Upper lobe of right lung (tissue), 1 donor: Measurements from ENCODE around the gene QSER1. TPM values are rescaled to one million over a fixed set of nuclear protein-coding genes. Genes with fewer than 3 reads are reported as not detected.

Source experiments
- ATAC-seq: fragments of 200-7000 bp; cut with Tn5 transposase; one replicate; pipeline ENCODE4 v1.9.1; 2020; ENCODE audit warnings: mild to moderate bottlenecking, moderate library complexity
- DNase-seq: peaks from one replicate; pipeline ENCODE4 v3.0.0-alpha.2; 2020
- H3K27ac ChIP-seq: fragments of 200-600 bp; one replicate; pipeline ENCODE4 v1.8.0; 2022
- H3K27me3 ChIP-seq: fragments of 200-600 bp; one replicate; pipeline ENCODE4 v1.8.0; 2022; ENCODE audit warnings: mild to moderate bottlenecking
- H3K36me3 ChIP-seq: fragments of 200-600 bp; one replicate; pipeline ENCODE4 v1.8.0; 2022
- H3K4me1 ChIP-seq: fragments of 200-600 bp; one replicate; pipeline ENCODE4 v1.8.0; 2022
- H3K4me3 ChIP-seq: fragments of 200-600 bp; one replicate; pipeline ENCODE4 v1.8.0; 2022; ENCODE audit warnings: mild to moderate bottlenecking
- H3K9me3 ChIP-seq: fragments of 200-600 bp; one replicate; pipeline ENCODE4 v1.8.0; 2022
- intact Hi-C: fragments of 100-400 bp; cut with DNase I; formaldehyde crosslinking; loops from one replicate; pipeline ENCODE4 v1.11.0; 2022
- total RNA-seq: library from RNA; stranded (reverse); fragmentation: NEBNext Ultra II Directional; extraction: Animal tissue kit (Norgen Biotek cat#: 25700); gene quantifications from one replicate; pipeline ENCODE4 v1.2.1, GENCODE V29; 2021
- TF ChIP-seq, protein P1 (sequence below): fragments of 200-600 bp; IDR thresholded peaks from one replicate; pipeline ENCODE4 v1.8.0; 2022; ENCODE audit warnings: antibody characterized with exemption
- donor health status: DM: no; HTN: yes; CAD: no; lungs with severe emphysema.

QSER1 gene
- total RNA-seq, 1 donor from 2014 or later = 26.3 TPM

DNA sequence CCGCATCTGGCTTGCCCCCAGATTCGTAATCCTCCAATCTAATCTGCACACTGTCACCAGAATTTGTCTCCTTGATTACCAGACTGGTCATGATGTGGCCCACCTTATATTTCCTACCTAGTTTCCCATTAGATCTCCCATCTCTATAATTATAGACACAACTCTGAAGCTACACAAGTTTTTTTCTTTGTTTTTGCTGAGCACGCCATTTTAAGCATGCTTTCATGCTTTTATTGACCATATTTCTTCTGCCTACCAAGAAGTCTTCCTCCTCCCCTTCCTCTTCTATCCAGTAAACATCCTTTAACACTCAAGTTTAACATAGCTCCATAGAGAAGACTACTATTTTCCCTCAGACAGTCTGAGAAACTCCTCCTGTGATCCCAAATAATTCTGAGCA, 98.8 kb downstream of the QSER1 start:
- H3K27ac ChIP-seq = no peak overlapping the region
- no peak for ATAC-seq

DNA sequence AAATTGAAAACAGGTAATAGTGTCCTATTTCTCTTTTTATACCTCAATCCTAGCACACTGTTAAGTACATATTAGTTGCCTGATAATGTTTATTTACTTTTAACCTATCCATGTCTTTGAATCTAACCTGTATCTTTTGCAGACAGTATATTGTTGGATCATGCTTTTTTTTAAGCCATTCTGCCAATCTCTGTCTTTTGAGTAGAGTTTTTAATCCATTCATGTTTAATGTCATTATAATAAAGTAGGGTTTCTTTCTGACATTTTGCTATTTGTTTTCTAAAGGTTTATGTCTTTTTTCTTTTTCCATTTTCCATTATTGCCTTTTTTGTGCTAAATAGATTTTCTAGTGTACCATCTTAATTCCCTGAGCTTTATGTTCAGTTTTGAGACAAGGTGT, 99.3 kb downstream of the QSER1 start:
- ATAC-seq = no peak
- H3K27ac ChIP-seq = no peak overlapping the region
- H3K4me3 ChIP-seq = no peak overlapping the region
- no peaks in the 10 kb centered on the region for H3K27me3 ChIP-seq
- H3K9me3 ChIP-seq = no peaks in the 10 kb centered on the region
- intact Hi-C loops = no loop called here
- TF ChIP-seq, protein P1, sequence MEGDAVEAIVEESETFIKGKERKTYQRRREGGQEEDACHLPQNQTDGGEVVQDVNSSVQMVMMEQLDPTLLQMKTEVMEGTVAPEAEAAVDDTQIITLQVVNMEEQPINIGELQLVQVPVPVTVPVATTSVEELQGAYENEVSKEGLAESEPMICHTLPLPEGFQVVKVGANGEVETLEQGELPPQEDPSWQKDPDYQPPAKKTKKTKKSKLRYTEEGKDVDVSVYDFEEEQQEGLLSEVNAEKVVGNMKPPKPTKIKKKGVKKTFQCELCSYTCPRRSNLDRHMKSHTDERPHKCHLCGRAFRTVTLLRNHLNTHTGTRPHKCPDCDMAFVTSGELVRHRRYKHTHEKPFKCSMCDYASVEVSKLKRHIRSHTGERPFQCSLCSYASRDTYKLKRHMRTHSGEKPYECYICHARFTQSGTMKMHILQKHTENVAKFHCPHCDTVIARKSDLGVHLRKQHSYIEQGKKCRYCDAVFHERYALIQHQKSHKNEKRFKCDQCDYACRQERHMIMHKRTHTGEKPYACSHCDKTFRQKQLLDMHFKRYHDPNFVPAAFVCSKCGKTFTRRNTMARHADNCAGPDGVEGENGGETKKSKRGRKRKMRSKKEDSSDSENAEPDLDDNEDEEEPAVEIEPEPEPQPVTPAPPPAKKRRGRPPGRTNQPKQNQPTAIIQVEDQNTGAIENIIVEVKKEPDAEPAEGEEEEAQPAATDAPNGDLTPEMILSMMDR = no peak
- no peaks in the 10 kb centered on the region for H3K4me1 ChIP-seq
- DNase-seq = no peak
- no peaks in the 10 kb centered on the region for H3K36me3 ChIP-seq

More for the DNA sequence above, 98.8 kb downstream of the QSER1 start:
- no peak overlapping the region for H3K4me3 ChIP-seq
- intact Hi-C loops = no loop called here
- no peaks in the 10 kb centered on the region for H3K9me3 ChIP-seq
- no peak for DNase-seq
- no peaks in the 10 kb centered on the region for H3K36me3 ChIP-seq
- H3K4me1 ChIP-seq = no peaks in the 10 kb centered on the region
- TF ChIP-seq, protein P1 = no peak
- H3K27me3 ChIP-seq = no peaks in the 10 kb centered on the region

DNA sequence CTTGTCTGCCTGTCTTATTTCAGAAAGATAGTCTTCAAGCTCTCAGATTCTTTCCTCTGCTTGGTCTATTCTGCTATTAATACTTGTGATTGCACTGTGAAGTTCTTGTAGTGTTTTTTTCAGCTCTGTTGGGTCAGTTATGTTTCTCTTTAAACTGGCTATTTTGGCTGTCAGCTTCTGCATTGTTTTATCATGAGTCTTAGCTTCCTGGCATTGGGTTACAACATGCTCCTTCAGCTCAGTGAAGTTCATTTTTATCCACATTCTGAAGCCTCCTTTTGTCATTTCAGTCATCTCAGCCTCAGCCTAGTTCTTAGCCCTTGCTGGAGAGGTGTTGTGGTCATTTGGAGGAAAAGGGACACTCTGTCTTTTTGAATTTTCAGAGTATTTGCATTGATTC, 107.6 kb downstream of the QSER1 start:
- Histone ChIP-seq H3K4me1 (no peaks in the 10 kb centered on the region), H3K36me3 (no peaks in the 10 kb centered on the region), H3K9me3 (no peaks in the 10 kb centered on the region), H3K4me3 (no peak overlapping the region), H3K27me3 (no peaks in the 10 kb centered on the region), H3K27ac (no peak overlapping the region)
- intact Hi-C loops = no loop called here
- ATAC-seq (no peak), DNase-seq (no peak)
- TF ChIP-seq, protein P1 = no peak

DNA sequence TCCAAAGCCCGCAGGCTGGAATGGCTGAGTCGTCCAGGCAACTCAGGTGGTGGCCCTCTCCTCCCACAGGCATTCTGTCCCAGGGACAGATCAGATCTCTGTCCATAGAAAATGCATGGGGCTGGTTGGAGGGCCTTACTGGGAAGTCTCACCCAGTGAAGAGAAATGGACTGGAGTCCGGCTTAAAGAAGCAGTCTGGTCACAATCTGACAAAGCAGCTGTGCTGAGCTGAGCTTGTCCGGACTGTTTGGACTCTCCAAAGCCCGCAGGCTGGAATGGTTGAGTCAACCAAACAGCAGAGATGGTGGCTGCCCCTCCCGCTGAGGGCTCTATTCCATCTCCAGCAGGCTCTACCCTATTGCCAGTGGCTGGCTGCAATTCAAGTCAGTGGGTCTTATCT, 108.7 kb downstream of the QSER1 start:
- ATAC-seq (no peak), DNase-seq (no peak)

DNA sequence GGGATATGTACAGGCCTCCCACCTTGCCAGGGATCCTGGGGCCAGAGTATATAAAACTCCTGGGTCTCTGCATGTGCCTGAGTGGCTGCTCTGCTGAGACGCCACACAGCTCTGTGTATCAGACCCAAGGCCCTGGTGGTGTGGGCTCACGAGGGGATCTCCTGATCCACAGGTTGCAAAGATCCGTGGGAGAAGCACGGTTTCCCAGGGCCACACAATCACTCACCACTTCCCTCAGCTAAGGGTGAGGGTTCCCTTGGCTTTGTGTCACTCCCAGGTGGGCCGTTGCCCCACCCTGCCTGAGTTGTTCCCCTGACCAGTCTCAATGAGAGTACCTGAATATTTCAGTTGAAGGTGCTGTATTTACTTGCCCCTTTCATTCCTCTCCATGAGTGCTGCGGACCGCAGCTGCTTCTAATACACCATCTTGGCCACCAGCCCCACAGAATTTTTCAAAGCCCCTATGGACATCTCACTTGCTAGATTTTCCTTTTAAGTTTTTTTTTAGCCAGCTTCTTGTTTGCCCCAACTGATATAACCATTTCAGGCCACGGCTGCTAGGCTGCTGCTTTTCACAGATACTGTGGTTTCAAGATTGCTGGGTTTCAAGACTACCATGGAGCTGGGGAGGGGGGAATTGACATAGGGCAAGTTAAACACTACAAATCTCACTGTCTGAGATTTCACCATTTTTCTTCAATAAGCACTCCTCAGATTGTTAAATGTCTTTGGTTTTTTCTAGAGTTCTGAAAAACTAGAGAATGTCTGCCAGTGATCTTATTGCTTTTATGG, 109.3 kb downstream of the QSER1 start:
- H3K9me3 ChIP-seq = no peaks in the 10 kb centered on the region
- H3K27ac ChIP-seq = no peak overlapping the region
- DNase-seq = no peak
- no peaks in the 10 kb centered on the region for H3K4me1 ChIP-seq
- ATAC-seq = peak; percentile 35
- intact Hi-C loops = no loop called here
- H3K4me3 ChIP-seq = no peak overlapping the region
- H3K36me3 ChIP-seq = no peaks in the 10 kb centered on the region
- TF ChIP-seq, protein P1 = no peak
- no peaks in the 10 kb centered on the region for H3K27me3 ChIP-seq

More for the DNA sequence above, 108.7 kb downstream of the QSER1 start:
- Histone ChIP-seq H3K27me3 (no peaks in the 10 kb centered on the region), H3K27ac (no peak overlapping the region), H3K9me3 (no peaks in the 10 kb centered on the region), H3K4me1 (no peaks in the 10 kb centered on the region), H3K4me3 (no peak overlapping the region), H3K36me3 (no peaks in the 10 kb centered on the region)
- intact Hi-C loops = no loop called here
- TF ChIP-seq, protein P1 = no peak

DNA sequence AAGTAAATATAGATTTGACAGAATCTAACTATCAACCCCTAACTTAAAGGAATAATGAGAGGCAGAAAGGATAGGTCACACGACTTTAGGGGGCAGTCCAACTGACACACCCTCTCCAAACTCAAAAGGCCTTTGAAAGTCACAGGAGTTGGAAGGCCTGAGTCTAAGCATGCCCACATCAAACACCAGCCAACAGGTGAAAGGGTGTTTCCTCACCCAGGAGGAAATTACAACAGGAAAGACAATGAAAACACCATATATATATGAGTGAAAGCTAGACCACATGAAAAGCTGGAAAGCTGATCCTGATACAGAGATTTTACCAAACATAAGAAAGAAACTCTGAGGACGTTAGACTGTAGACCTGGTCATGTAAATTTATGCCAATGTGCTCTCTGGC, 112.6 kb downstream of the QSER1 start:
- DNase-seq = no peak
- Histone ChIP-seq H3K27ac (no peak overlapping the region), H3K27me3 (no peaks in the 10 kb centered on the region), H3K4me1 (no peaks in the 10 kb centered on the region), H3K36me3 (no peaks in the 10 kb centered on the region), H3K4me3 (no peak overlapping the region), H3K9me3 (no peaks in the 10 kb centered on the region)
- intact Hi-C loops = no loop called here
- TF ChIP-seq, protein P1 = no peak
- no peak for ATAC-seq
